NCI-H748 treated with DMSO at 0.1 percent for 48 hours (cell line): ENCODE measurements around the gene CORO7.
"Not testable (repeated sequence)": the region's sequence is repeated elsewhere in the genome, so short reads cannot be mapped to it uniquely, and the experiment has no call there.

Experiments
- DNase-seq: peaks from one replicate; lab custom pipeline; 2025; lab: John Stamatoyannopoulos, UW

CORO7 gene

DNA sequence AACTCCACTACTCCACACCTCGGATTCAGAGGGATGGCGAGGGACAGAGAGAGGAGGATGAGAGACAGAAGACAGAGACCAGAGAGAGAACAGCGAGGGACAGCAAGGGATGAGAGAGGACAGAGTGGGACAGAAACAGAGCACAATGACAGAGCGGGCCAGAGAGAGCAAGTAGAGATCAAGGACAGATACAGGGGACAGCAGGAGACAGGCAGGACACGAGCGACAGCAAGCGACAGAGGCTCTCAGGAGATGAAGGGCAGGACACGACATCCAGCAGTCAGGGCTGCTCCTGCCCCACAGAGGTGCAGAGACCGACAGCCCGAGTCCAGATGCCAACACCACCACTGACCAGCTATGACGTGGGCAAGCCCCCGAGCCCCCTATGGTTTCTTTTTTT lies 14.9 kb downstream of the CORO7 start:
- no peak for DNase-seq

DNA sequence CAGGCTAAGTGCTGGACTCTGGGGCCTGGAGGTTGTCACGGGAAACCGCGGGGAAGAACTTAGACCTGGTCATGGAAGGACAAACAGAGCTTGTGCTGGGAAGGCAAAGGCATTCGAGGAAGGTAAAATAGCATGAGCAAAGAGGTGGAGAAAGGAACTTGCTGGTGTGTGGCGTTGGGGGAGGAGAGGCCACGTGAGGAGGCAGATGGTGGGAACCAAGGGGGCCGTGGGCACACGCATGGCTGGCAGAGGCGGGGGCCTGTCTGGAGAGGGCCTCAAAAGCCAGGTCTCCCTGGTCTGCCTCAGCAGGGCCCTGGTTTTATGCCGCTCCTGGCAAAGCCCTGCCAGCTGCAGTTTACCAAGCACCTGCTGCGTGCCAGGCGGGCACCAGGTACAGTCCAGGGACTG lies 15.3 kb downstream of the CORO7 start:
- no peak for DNase-seq

DNA sequence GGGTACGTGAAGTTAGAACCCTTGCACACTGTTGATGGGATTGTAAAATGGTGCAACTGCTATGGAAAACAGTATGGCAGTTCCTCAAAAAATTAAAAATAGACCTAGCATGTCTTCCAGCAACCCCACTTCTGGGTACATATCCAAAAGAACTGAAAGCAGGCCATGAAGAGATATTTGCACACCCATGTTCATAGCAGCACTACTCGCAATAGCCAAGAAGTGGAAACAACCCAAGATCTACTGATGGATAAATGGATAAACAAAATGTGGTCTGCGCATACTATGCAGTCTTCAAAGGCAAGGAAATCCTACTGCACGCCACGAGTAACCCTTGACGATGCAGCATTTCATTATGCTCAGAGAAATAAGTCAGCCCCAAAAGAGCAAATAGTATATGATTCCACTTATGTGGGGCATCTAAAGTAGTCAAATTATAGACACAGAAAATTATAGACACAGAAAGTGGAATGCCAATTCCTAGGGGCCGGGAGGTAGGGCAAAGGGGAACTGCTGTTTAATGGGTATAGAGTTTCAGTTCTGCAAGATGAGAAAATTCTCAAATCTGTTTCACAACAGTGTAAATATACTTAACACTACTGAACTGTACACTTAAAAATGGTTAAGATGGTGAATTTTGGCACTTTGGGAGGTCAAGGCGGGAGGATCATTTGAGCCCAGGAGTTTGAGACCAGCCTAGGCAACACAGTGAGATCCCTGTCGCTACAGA lies 17.2 kb downstream of the CORO7 start:
- no peak for DNase-seq

DNA sequence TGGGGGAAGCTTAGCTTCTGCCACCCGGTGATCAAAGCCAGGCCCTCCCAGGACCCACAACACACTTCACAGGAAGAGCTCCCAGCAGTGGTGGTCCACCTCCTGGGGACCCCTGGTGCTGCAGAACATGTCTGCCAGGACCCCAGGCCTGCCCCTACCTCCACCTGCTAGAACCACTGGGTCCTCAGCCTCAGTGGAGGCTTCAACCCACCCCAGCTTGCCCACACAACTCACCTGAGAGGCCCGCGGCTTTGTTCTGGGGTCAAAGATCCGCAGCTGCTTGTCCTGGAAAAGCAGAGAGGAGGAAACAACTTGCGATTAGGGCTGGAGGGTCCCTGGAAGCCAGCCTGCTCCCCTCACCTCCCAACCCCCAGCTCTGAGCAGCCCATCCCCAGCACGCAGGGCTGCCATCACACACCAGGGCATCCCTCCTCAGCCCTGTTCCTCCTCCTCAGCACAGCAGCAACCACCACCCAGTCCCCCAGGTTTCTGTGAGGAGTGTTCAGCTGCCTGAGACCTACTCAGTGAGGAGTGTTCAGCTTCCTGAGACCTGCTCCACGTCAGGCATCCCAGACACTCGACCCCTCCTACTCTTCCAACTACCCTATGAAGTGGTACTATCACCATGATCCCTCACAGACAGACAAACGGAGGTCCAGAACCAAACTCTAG lies 21.2 kb downstream of the CORO7 start:
- no peak for DNase-seq

DNA sequence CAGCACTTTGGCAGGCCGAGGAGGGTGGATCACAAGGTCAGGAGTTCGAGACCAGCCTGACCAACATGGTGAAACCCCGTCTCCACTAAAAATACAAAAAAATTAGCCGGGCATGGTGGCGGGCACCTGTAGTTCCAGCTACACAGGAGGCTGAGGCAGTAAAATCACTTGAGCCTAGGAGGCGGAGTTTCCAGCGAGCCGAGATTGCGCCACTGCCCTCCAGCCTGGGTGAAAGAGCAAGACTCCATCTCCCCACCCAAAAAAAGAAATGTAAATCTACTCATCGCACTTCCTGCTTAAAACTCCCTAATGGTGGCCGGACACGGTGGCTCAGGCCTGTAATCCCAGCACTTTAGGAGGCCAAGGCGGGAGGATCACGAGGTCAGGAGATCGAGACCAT lies 22.5 kb downstream of the CORO7 start:
- DNase-seq, result not testable (repeated sequence)

DNA sequence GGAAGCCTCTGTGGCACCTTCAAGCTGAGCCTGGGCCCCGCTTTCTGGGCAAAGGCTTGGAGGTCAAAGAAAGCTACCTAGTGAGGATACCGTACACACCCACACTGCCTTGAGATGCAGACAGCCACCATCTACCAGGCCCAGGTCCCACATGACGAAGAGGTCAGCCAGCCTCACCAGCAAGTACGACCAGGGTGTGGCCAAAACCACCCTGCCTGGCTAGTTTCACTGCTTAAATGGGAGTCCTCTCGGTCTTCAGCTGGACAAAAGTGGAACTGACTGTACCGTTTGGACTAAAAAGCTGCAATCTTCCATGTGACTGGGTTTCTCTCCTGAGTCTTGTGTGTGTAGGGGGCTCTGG lies 23.2 kb downstream of the CORO7 start:
- no peak for DNase-seq

DNA sequence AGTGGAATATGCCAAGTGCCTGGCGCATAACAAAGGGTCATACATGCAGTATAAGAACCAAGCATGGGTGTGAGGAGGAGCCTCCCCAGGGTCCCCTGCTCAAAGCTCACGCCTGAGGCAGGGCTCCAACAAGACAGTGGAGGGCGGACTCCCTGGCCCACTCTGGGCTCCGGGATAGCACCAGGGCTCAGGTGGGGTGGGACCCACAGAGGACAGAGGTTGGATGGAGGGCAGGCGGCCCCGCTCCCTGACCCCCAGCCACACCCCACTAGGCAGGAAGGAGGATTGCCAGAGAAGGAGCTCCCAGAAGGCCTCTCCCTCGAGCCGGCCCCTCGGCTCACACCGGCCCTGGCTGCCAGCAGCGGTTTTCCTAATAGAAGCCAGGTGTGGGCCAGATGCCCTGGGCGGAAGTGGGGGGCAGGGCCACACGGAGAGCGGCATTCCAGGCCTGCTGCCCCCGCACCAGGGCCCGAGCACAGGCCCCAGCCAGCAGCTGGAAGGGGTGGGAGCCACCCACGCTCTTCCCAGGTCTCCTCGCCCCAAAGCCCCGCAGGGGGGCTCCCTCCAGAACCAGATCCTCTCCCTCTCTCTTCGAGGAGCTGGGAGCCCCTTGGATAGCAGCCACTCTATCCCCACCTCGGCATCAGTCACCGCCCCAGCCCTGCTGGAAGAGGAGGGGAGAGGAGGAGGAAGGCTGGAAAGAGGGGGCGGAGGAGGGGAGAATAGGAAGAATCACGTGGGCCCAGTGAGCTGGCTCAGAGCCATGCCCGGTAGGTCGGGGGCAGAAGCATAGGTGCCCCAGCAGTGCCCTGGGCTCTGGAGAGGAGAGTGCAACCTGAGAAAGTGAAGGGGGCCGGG lies 23.8 kb downstream of the CORO7 start:
- DNase-seq, result no peak

DNA sequence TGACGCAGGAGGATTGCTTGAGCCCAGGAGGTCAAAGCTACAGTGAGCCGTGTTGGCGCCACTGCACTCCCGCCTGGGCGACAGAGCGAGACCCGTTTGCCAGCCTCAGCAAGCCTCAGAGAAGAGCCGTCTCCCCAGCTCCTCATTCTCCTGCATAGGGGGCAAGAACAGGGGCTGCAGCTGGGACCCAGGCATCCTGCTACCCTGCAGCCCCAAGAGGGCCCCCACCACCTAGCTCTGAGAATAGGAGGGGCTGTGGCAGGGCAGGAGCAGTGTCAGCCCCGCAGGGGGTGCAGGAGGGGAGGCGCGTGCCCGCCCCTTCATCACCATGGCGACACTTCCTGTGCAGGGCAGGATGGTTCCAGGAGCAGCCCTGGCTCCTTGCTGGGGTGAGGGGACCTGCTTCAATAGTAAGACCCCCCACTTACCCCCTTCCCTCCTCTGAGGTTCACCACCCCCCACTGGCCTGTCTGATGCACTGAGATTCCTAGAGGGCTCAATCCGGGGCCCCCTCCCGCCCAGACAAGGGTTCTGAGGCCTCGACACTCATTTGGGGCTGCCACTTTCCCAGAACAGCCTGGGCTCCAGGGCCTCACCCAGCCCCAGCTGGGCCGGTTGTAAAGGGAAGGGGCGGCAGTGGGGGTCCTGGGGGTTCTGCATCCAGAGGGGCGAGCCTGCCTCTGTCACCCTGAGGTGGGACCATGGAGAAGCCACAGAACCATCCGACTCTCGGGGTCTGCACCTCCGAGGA lies 24.6 kb downstream of the CORO7 start:
- DNase-seq, result no peak

DNA sequence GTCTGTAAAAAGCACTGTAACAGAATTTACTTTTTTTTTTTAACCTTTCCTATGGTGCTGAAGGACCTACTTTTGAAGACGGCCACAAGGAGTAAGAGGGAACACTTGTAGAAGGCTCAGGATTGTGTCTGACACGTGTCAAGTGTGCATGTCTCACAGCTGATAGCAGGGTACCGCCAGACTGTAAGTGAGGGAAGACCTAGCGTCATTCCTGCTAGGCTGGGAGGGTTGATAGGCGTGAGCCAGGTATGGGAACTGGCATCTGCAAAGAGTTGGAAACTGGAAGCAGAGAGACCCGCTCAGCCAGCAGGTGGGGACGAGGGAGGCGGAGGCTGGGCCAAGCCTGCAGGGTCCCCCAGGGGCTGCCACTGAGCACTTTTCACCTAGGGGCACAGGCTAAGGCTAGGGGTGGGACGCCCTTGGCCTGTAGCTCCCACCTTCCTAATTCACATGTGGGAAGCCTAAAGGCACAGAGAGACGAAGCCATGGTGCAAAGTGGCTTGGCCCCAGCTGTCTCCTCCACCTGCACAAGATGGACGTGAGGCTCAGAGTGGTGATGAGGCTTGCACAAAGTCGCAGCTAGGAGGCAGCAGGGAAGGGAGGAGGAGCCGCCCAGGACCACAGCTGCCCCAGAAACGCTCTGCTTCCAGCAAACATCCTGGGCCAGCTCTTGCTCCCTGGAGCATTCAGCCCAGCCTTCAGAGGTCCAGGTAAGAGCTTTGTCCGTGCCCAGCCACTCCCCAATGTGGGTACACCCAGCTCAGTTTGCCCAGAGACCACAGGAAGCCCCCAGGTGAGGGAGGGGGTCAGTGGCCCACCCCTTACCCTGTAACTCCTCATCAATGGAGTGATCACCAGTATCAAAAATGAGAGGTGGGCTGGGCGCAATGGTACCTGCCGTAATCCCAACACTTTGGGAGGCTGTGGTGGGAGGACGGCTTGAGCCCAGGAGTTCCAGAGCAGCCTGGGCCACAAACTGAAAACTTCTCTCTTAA lies 25.8 kb downstream of the CORO7 start:
- no peak for DNase-seq

DNA sequence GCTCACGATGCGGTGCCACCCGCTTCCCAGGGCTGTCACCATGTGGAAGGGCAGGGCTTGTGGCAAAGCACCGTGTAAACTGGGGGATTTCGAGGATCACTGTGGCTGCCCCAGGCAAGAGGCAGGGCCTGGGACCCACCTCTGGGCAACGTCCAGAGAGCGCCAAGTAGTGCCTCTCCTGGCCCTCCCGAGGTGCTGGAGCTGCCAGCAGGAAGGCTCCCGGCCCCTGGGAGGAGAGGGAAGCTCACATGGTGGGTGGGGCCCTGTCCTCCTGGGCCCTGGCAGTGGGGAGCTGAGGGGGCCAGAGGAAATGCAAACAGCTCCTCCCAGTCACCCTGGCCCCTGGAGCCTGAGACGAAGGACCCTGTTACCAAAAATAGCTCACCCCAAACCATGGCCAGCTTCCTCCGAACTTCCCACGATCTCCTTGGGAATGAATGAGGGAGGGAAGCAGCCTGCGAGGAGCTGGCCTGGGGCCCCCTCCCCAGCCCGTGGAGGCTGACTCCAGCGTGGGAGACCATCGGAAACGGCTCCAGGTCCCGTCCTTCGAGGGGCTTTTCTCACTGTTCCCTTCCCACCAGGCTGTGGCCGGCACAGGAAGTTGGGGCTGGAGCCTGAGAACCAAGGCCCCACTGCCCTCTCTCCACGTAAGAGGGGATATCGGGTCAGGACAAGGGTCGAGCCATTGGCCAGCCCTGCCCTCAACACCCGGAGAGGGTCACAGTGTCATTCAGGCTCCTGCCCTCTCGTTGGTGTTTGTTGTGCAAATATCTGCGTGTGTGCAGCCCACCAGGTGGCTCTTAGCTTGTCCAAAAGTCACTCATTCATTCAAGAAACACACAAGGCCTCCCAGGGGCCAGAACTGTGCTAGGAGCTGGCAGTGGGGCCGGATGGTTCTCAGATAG lies 27.1 kb downstream of the CORO7 start:
- DNase-seq, result no peak

DNA sequence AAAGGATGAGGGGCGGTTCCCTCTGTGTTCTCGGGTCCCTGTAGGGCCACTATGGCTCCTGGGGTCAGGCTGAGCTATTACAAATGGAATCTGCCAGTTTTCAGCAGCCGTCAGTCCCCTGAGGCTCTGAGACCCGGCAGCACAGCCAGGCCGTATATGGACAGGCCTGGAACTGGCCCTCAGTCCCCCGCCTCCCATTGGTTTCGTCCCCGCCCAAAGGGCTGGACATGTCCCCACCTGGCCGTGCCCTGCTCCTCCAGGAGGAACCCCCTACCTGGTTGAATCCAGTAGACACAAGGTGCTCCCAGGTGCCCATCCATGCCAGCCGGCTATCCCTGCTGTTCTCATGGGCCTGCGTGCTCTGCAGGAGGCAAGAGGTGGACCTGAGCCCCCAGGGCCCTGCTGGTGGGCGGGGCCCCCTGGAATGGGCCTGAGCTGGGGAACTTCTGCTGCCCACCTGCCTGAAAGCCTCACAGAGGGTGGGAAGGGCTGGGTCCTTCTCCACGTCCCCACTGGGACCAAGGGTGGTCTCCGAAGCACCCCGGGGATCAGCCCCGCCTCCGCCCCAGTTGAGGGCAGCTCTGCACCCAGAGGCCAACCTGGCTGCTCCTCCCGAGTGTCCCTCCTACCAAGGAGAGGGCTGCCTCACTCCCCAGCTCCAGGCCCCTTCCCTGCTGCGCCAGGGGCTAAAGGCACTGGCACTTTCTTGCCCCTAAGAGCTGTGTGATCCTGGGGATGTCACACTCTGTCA lies 27.9 kb downstream of the CORO7 start:
- no peak for DNase-seq

DNA sequence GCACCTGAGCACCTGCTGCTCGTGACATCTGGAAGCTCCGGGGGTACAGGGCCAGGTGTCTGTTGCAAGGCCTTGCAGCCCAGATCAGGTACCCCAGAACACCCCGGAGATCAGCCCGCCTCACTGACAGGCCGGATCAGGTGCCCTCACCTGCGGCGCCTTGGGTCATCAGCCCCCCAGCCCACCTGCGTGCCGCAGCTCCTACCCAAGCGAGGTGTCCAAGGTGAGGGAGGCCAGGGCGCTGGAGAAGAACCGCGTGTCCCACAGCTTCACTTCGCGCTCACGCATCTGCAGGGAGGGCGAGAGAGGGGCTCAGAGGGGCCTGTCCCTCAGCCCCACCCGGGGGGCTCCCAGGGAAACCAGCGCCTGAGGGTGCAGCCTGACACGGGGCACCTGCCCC lies 28.6 kb downstream of the CORO7 start:
- no peak for DNase-seq

DNA sequence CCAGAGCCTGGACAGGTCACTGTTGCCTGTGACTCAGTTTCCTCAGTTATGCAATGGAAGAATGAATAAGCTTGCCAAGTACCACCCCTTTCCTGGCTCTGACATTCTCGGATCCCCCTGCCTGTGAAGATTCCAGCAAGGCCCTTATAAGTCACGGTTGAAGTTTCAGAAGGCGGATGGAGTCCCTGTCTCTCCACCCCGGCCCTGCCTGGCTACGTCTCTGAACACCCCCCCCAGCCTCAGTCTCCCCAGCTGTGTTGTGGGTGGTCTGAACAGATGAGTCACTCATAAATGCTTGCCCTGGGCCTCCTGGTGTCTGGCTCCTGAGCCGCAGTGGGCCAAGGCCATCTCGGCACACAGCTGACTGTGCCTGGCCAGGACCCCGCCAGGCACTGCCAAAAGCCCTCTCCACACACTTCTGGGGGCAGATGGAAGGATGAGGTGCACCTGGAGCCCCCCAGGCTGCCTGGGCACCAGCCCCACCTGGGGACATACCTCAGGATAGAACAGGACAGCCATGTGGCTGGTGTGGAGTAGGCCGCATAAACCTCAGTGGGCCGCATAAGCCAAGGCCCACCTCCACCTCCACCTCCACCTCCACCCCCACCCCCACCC lies 29.3 kb downstream of the CORO7 start:
- DNase-seq, result no peak

DNA sequence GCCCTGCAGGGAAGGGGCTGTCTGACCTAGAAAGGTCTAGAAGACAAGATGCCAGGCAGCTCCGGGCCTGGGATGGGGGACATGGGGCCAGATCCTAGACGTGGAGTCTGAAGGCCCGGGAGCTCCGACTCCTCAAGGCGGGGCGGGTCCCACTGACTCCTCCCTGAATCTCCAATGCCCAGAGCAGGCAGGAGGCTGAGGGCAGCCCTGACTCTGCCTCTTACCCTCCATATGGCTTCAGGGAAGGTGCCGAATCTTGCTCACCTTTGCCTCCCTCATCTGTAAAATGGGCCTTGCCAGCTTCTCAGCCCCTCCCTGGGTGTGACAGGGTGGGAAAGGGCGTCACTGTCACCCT lies 30.0 kb downstream of the CORO7 start:
- no peak for DNase-seq

DNA sequence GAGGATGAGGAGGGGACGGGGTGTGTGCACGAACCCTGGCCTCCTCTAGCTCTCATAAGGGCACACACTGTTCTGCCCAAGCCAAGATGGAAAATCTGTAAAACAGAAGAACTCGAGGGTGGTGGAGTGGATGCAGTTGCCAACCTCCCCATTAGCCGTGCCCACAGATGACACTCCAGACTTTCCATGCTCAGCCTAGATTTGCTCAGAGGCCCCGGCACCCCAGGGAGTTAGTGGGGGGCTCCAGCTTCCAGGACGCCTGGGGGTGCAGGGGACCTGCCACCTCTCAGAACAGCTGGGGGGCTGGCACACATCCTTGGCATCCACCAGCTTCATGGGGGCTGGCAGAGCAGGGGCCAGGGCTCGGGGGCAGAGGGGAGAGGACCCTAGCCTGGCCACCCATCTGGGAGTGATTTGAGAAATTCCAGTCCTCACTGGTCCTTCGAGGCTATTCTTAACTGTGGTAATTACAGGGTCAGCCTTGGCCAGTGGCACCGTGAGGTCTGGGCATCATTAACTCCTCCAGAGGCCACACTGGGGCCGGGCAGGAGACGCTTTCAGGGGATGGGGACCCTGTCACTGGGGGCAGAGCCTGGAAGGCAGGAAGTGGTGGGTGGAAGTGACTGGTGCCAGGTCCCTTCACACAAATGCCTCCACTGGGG lies 30.5 kb downstream of the CORO7 start:
- no peak for DNase-seq

DNA sequence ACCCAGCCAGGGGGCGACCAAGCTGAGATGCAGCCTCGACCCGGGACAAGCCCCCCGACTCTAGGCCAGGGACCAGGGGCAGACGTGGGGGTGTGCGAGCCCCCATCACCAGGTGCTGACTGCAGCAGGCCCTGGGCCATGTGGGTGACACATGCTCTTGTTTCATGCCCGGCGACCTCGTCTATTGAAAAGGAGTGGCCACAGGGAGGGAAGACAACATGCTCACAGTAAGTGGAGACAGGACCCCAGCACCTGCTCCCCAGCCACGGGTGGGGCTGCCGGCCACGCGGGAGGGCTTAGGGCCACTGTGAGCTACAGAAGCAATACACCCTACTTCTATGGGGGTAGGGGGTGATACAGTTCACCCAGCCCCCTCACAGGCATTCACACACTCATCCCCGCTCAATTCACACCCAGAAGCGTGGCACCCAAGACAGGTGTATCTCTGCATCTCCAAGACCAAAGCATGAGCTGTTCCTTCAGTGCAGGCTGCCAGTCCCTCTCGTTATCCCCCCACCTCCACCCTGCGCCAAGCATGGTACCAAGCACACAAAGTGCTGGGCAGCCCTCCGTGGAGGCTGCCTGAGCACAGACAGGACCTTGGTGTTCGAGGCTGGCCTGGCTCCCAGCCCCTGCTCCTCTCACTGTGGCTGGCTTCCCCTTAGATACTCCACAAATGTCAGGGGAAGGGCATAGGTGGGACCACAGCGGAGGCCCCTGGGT lies 31.2 kb downstream of the CORO7 start:
- no peak for DNase-seq

DNA sequence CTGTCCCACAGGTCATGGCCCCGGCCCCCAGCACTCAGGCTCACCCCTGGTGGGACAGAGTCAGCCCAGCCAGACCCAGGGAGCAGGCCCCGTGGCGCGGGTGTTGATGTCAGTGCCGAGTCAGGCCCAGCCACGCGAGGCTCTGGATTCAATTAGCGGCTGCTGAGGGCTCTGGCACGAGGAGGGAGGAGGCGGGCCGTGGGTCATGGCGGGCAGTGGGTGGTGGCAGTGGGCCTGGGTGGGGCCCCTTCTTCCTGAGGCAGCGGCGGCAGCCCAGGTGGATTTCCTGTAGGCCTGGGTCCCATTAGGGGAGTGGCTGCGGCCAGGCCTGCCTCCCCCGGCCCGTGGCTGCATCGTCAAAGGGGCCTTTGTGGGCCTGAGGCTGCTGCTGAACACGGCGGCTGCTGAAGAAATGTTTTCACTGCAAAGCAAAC lies 31.9 kb downstream of the CORO7 start:
- no peak for DNase-seq
